GM19455 (cell line): ENCODE measurements around the gene FAM170B.

Experiments used
- ATAC-seq: cut with Tn5 transposase; IDR thresholded peaks from one replicate; pipeline ENCODE4 v1.9.1; 2021; ENCODE audit not compliant: unreplicated experiment

The FAM170B gene

GRCh38 chr10:49128854-49129253 is 5.0 kb downstream of the FAM170B start:
- no peak for ATAC-seq

GRCh38 chr10:49123981-49124950 is 9.6 kb downstream of the FAM170B start:
- ATAC-seq, result no peak

DNA sequence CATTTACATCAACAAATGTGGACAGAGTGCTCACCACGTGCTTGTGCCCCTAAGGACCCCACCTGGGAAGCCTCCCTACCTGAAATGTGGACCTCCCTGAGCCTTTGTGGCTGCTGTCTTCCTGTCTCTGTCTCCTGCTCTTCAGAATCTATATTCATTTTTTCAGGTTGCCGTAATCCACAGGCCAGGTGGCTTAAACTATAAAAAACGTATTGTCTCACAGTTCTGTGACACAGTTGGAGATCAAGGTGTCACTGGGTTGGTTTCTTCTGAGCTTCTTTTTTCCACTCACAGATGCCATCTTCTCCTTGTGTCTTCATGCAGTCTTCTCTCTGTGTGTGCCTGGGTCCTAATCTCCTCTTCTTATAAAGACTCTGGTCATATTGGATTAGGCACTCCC is 12.9 kb downstream of the FAM170B start:
- ATAC-seq, result no peak

DNA sequence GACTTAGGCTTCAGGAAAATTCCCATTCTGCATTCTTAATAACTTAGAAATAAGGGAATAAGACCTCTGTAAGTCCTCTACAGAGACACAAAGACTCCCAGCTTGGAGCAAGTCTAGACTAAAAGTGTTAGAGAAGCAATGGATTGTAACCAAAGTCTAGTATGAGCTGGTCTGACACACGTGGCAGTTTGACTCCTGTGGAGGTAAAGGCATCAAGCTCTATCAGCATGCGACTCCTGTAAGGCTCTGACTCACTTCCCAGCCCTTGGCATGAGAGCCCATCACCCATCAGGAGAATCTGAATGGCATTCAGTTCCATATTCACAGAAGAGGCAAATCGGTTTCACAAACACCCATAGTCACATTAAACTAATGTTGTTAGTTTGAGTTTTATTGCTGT is 14.1 kb downstream of the FAM170B start:
- ATAC-seq, result no peak

DNA sequence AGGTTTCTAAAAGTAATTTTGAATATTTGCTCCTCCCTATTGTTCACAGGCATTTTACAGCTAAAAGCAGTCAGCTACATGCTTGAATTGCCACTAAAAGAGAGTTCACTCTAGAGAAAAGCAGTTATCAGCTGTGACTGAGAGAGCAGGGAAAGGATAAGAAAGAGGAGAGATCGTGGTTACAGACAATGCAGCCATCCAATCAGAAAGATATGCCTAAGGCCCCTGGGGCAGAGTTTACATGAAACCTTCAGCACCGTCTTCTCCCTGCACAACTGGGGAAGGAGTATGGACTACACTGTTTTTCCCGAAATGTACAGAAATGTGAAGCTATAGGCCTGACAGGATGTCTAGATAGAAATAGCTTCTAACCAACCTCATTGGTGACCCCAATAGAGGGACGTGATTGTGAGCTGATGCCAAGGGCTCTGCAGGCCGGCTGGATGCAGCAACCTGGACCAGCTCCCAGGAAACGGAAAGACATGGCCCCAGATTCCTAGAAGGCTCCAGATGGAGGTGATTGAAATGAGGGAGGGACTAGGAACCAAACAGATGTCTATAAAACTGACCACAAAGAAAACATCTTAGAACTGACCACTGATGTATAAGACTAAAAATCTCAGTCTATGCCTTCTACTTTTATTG is 15.3 kb downstream of the FAM170B start:
- no peak for ATAC-seq

DNA sequence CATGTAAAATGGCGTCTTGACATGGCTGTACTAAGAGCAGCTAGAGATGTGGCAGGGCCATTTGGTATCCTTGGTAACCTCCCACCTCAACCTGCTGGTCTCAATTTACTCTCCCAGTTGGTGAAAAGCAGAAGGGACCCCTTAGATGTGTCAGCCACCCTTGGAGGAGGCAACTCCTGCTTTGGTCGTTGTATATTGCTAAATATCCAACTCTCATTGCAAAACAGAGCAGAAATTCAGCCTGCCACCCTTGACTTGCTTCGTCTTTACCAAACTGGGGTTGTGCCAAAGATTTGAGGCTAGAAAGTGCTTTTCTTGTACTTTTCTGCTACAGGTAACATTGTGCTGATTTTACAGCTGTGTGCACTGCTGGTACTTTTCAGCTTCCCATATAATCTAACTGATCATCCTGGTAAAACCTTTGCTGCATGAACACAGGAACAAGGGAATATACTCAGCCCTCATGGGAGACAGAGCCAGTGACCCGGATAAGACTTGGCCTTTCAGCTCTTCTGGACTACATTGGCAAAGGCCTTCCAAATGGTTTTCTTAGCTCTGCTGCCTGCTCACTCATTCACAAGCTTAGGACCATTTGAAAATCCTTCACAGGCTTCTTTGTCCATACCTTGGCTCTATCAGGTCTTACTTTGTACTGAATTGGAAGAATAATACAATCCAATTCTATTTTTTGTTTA is 16.3 kb downstream of the FAM170B start:
- ATAC-seq, result no peak

GRCh38 chr10:49116509-49117375 is 17.1 kb downstream of the FAM170B start:
- ATAC-seq, result no peak

- no peak for ATAC-seq
These were observed 17.9 kb downstream of the FAM170B start for GRCh38 chr10:49115796-49116508.

DNA sequence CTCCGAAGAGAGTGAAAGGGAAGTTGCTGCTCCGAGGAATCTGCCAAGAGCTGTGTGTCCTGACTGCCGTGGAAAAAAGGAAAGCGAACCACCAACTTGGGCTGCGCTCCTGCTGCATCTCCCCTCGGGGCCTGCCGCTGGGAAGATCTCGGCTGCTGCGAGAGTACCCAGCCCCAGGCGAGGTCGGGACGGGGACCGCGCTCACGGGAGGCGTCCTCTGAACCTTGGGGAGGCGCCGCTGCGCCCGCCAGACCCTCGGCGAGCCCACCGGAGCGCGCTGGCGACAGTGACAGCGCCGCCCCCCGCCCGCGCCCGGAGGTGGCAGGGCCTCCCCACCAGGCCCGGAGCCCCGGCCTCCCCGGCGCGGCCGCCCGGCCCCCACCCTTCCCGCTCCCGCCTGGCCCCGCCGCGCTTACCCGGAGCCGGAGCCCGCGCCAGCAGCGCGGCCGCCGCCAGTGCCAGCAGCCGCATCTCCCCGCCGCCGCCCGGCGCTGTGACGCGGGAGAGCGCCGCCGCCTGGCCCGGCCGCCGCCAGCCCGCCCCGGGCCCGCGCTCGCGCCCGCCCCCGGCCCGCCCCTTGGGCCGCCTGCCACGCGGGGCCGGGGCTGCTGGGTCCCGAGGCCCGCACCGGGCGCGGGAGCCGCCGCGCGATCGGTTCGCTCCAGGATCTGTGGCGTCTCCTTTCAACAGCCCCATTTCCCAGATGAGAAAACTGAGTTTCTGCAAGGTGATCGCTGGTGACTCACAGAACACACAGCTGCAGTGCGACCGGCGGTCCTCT is 18.6 kb downstream of the FAM170B start, which contains the start of gene VSTM4:
VSTM4 (minus strand) TSS at position 508 of the 781 bp plus-strand sequence; CDS start at position 471, 37 bp downstream.
- ATAC-seq, result no peak

DNA sequence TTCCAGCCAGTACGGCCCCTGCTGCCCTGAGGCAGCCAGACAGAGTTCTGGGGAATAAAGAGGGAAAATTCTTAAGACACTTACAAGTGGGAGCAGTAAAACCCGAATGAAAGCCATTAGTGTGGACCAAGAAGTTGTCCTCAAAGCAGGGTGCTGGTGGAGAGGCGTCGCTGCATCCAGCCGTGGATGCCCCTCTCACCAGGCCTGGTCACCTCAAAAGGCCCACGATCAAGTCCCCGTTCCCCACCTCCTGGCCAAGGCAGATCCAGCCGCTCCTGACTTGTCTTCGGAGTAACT is 19.2 kb downstream of the FAM170B start:
- ATAC-seq, result no peak

- no peak for ATAC-seq
These were observed 20.1 kb downstream of the FAM170B start for GRCh38 chr10:49113741-49114141.

- ATAC-seq, result no peak
These were observed 21.0 kb downstream of the FAM170B start for GRCh38 chr10:49112851-49113250.

DNA sequence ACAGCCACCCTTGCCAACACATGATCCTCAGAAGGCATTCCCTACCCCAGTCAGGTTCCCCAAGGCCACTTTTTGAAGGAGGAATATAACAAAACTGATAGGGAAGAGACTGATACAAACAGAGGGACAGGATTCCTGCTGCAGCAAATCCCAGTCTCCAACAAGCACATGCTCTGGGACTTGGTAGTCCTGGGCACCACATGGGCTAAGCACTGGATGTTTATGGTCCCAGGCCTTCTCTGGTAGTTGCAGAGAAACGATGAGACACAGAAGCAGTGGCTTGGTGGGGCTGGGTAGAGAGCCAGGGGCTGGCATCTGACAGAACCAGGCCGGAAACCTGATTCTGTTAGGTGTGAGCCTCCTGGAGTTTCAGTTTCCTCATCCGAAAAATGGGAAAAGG is 21.7 kb downstream of the FAM170B start:
- ATAC-seq, result no peak

GRCh38 chr10:49111320-49111698 is 22.5 kb downstream of the FAM170B start:
- ATAC-seq, result no peak

DNA sequence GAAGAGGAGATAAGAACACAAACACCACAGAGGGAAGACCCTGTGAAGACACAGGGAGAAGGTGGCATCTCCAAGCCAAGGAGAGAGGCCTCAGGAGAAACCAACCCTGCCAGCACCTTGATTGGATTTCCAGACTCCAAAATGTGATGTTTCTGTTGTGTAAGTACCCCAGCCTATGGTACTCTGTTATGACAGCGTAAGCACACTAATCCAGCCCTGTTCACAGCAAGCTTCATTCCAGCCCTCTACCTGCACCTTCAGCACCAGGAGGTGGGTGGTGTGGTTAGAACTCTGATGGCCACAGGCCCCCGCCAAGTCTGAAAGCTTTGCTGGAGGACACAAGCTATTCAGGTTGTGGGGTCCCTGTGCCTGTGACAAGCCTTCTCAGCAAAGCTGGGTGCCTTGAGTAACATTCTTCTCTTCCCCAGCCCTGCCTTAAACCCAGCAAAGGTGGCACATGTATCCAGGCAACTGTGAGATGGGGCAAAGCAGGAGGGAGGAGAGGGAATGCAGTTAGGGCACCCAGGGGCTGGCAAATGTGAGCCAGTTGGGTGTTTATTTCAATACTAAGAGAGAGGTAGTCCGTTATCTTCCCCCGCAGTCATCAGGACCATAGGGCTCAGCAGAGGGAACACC is 23.0 kb downstream of the FAM170B start:
- no peak for ATAC-seq

DNA sequence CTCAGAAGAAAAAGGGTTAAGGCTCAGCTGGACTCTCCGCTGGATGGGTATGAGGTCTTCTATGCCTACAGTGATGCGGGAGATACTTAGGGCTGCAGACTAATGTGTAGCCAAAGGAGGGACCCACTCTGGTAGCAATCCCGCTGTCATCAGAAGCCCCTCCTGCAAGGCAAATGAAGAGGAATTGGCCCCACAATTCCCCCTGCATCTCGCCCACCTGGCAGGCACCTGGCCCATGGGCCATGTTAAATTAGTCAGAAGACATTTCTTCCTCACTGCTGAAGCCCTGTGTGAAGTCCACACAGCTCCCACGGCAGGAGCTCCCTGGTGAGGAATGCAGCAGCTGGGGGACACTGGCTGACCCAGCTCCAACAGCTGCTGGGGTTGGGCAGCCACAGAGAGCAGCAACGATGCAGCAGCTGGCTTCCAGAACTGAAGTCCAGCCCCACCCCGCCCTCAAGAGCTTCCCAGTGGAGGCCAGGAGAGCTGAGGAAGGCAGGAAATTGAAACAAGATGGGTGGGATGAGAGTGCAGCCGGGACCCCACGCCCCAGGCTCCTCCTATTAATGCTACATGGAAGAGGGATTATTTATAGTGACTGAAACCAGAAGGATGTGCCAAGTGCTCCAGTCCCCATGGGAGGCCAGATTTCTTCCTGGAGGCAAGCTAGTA is 24.0 kb downstream of the FAM170B start:
- ATAC-seq, result no peak

GRCh38 chr10:49108656-49109055 is 25.2 kb downstream of the FAM170B start:
- ATAC-seq, result no peak

DNA sequence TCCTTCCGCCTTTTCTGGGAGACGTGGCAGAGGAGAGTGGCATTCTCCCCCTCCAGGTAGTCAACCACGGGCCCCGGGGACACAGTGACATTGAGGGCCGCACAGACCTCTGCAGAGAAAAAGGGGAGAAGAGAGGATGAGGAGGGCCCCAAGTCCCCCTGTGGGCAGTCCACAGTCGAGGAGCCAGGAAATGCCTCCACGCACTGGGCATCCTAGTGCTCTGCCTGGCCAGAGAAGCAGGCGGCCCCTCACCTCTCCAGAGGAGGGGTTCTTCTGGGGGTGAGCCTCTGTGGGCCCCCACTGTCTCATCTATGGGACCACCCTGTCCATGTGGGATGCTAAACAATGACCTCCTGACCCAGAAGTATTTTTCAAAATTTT is 25.9 kb downstream of the FAM170B start:
- no peak for ATAC-seq
